Smooth muscle cell (in vitro differentiated cells): ENCODE measurements around the gene ENPEP. TPM values are rescaled to one million over a fixed set of nuclear protein-coding genes. Genes with fewer than 3 reads are reported as not detected.

Source experiments
- DNase-seq: peaks from one replicate; lab custom pipeline; 2025; ENCODE audit not compliant: unreplicated experiment; lab: John Stamatoyannopoulos, UW
- H2AFZ ChIP-seq: fragments of 200-600 bp; sonication (generic); 2 replicates; pipeline ENCODE4 v1.6.0; 2016; ENCODE audit warnings: antibody characterized with exemption, low read depth, mild to moderate bottlenecking
- H3F3A ChIP-seq: fragments of 200-600 bp; sonication (generic); 2 replicates; pipeline ENCODE4 v1.6.0; 2017; ENCODE audit warnings: antibody characterized with exemption, low read depth
- H3K27ac ChIP-seq: fragments of 200-600 bp; sonication (generic); 2 replicates; pipeline ENCODE4 v1.5.1; 2016; ENCODE audit warnings: low read depth, mild to moderate bottlenecking
- H3K27me3 ChIP-seq: fragments of 200-600 bp; sonication (generic); 2 replicates; pipeline ENCODE4 v1.6.1; 2016; ENCODE audit warnings: low read depth, mild to moderate bottlenecking
- H3K36me3 ChIP-seq: fragments of 200-600 bp; sonication (generic); 2 replicates; pipeline ENCODE4 v1.5.1; 2016; ENCODE audit warnings: low read depth
- H3K4me1 ChIP-seq: fragments of 200-600 bp; sonication (generic); 2 replicates; pipeline ENCODE4 v1.5.1; 2016; ENCODE audit warnings: low read depth
- H3K4me2 ChIP-seq: fragments of 200-600 bp; sonication (generic); 2 replicates; pipeline ENCODE4 v1.6.0; 2016; ENCODE audit warnings: mild to moderate bottlenecking
- H3K4me3 ChIP-seq: fragments of 200-600 bp; sonication (generic); 2 replicates; pipeline ENCODE4 v1.5.1; 2016; ENCODE audit warnings: mild to moderate bottlenecking
- H3K79me2 ChIP-seq: fragments of 200-600 bp; sonication (generic); 2 replicates; pipeline ENCODE4 v1.6.0; 2016; ENCODE audit warnings: low read depth, mild to moderate bottlenecking
- H3K9ac ChIP-seq: fragments of 200-600 bp; sonication (generic); 2 replicates; pipeline ENCODE4 v1.6.0; 2016; ENCODE audit warnings: low read depth
- H3K9me3 ChIP-seq: fragments of 200-600 bp; sonication (generic); replicated peaks from 2 replicates; pipeline ENCODE4 v1.5.1; 2016; ENCODE audit warnings: low read depth
- H4K20me1 ChIP-seq: fragments of 200-600 bp; sonication (generic); 2 replicates; pipeline ENCODE4 v1.6.0; 2016; ENCODE audit warnings: low read depth
- WGBS: methylation state at CpG from one replicate; pipeline ENCODE4 v1.1.7; 2016; ENCODE audit warnings: low lambda C conversion rate; 5-methylcytosine and 5-hydroxymethylcytosine counted together
- polyA plus RNA-seq: library from polyadenylated mRNA; unstranded; fragments of >200 nt; fragmentation: Nextera tagmentation; extraction: Ambion mirVana; gene quantifications from 2 replicates; pipeline ENCODE4 v1.2.1, GENCODE V29; 2016
- total RNA-seq: library from RNA; depleted of rRNA; stranded (reverse); fragments of >200 nt; gene quantifications from 2 replicates; pipeline ENCODE4 v1.2.3, GENCODE V29; 2014
- TF ChIP-seq, protein P1 (sequence below): fragments of 200-600 bp; sonication (generic); IDR thresholded peaks from 2 replicates; pipeline ENCODE4 v1.5.1; 2017; ENCODE audit warnings: borderline replicate concordance, mild to moderate bottlenecking, antibody characterized with exemption; ENCODE audit not compliant: insufficient read depth, poor library complexity, severe bottlenecking

The ENPEP gene
- total and polyA plus RNA-seq, 2 experiments from 2014 or later: 3.8 to 6.5 TPM

DNA sequence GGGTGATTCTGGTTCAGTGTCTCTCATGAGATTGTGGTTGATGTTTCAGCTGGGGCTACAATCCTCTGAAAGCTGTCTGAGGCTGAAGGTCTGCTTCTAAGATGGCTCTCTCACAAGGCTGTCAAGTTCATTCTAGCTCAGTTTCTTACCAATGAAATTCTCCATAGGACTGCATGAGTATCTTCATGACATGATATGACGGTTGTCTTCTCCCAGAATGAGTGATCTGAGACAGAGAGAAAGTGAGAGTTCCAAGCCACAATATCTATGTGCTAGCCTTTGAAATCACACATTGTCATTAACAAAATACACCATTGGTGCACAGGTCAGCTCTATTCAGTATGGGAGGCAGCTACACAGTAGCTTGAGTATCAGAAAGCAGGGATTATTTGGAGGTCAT, 119.6 kb downstream of the ENPEP start:
- no peak overlapping the region for H3K27ac ChIP-seq
- H4K20me1 ChIP-seq: no peaks in the 10 kb centered on the region
- H3K36me3 ChIP-seq: no peaks in the 10 kb centered on the region
- H3K4me3 ChIP-seq: no peak overlapping the region
- TF ChIP-seq, protein P1, sequence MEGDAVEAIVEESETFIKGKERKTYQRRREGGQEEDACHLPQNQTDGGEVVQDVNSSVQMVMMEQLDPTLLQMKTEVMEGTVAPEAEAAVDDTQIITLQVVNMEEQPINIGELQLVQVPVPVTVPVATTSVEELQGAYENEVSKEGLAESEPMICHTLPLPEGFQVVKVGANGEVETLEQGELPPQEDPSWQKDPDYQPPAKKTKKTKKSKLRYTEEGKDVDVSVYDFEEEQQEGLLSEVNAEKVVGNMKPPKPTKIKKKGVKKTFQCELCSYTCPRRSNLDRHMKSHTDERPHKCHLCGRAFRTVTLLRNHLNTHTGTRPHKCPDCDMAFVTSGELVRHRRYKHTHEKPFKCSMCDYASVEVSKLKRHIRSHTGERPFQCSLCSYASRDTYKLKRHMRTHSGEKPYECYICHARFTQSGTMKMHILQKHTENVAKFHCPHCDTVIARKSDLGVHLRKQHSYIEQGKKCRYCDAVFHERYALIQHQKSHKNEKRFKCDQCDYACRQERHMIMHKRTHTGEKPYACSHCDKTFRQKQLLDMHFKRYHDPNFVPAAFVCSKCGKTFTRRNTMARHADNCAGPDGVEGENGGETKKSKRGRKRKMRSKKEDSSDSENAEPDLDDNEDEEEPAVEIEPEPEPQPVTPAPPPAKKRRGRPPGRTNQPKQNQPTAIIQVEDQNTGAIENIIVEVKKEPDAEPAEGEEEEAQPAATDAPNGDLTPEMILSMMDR: no peak
- H3F3A ChIP-seq: no peaks in the 10 kb centered on the region
- no peak overlapping the region for H3K4me2 ChIP-seq
- H3K9ac ChIP-seq: no peak overlapping the region
- H3K4me1 ChIP-seq: no peaks in the 10 kb centered on the region
- no peak for DNase-seq
- 100% methylated on average over 1 of the region's 1 CpG for WGBS
- H3K27me3 ChIP-seq: no peaks in the 10 kb centered on the region
- H3K79me2 ChIP-seq: peaks cover 5% of the 10 kb centered on the region
- no peak overlapping the region for H2AFZ ChIP-seq
- peaks cover 11% of the 10 kb centered on the region for H3K9me3 ChIP-seq

DNA sequence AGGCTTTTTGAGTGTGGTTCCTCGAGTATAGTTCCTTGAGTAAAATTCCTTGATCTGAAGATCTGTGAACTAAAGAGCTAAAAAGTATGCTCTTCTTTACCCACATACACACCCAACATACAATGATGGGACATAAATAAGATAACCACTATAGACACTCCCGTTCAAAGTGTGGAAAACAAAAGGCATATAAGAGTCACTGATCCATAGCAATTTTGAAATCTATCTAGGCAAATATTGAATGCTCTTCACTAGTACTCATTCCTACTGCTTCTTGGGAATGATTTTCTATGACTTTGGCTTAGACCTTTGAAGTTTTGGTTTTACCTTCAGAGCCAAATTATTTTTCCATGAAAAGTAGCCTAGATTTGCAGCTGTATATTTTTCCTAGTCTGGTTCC, 120.5 kb downstream of the ENPEP start:
- WGBS: 97% methylated on average over 2 of the region's 2 CpGs
- Histone ChIP-seq H3K9ac (no peak overlapping the region), H3K36me3 (no peaks in the 10 kb centered on the region), H3K27ac (no peak overlapping the region), H3K9me3 (peaks cover 11% of the 10 kb centered on the region), H3K79me2 (no peaks in the 10 kb centered on the region), H3K4me3 (no peak overlapping the region), H2AFZ (no peak overlapping the region), H3K4me2 (no peak overlapping the region), H4K20me1 (no peaks in the 10 kb centered on the region), H3K27me3 (no peaks in the 10 kb centered on the region), H3K4me1 (no peaks in the 10 kb centered on the region), H3F3A (no peaks in the 10 kb centered on the region)
- DNase-seq: no peak
- TF ChIP-seq, protein P1: no peak

DNA sequence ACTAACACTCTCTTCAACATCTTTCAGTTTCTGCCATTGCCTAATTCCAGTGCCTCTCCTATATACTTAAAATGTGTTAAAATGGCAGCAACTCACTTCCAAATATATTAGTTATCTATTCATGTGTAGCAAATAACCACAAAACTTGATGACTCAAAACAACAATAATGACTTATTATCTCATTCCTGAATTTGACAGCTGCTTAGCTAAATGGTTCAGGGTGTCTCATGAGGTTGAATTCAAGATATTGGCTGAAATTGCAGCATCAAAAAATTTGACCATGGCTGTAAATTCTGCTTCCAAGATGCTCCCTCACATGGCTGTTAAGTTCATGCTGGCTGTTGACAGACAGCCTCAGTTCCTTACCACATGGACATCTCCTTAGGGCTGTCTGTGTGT, 121.6 kb downstream of the ENPEP start:
- H3K4me2 ChIP-seq: no peak overlapping the region
- H3K4me1 ChIP-seq: no peaks in the 10 kb centered on the region
- no peaks in the 10 kb centered on the region for H4K20me1 ChIP-seq
- TF ChIP-seq, protein P1: no peak
- peaks cover 11% of the 10 kb centered on the region for H3K9me3 ChIP-seq
- no peak overlapping the region for H3K9ac ChIP-seq
- no peak overlapping the region for H3K27ac ChIP-seq
- H3K4me3 ChIP-seq: no peak overlapping the region
- no peaks in the 10 kb centered on the region for H3K36me3 ChIP-seq
- H3K27me3 ChIP-seq: no peaks in the 10 kb centered on the region
- no peaks in the 10 kb centered on the region for H3F3A ChIP-seq
- DNase-seq: no peak
- H2AFZ ChIP-seq: no peak overlapping the region
- no peaks in the 10 kb centered on the region for H3K79me2 ChIP-seq

DNA sequence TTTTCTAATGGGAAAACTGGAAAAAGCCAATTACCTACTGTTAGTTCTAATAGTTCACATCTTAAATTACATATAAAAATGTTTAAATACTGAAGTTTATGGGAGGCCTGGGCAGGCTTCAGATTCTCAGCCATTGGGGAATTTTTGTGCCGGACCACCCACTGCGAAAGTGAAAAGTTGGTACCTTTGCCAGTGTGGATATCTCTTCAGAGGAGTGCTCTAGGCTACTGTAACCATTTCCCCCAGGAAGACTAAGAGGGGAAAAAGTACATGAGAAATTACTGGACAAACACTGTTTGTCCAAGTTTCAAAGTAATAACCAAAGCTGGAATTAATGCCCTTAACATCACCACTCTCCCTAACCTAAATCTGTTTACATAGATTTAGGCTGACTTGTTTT, 126.1 kb downstream of the ENPEP start:
- no peak overlapping the region for H2AFZ ChIP-seq
- 94% methylated on average over 2 of the region's 2 CpGs for WGBS
- no peak overlapping the region for H3K4me2 ChIP-seq
- TF ChIP-seq, protein P1: no peak
- no peaks in the 10 kb centered on the region for H3K36me3 ChIP-seq
- no peaks in the 10 kb centered on the region for H3K27me3 ChIP-seq
- no peak overlapping the region for H3K4me3 ChIP-seq
- no peaks in the 10 kb centered on the region for H4K20me1 ChIP-seq
- no peak for DNase-seq
- H3K27ac ChIP-seq: no peak overlapping the region
- H3K9ac ChIP-seq: no peak overlapping the region
- H3K9me3 ChIP-seq: peaks cover 1% of the 10 kb centered on the region
- H3K4me1 ChIP-seq: peaks cover 5% of the 10 kb centered on the region
- H3K79me2 ChIP-seq: peaks cover 17% of the 10 kb centered on the region
- H3F3A ChIP-seq: no peaks in the 10 kb centered on the region
